Fibroblast of villous mesenchyme (primary cell): ENCODE results near the gene UQCR10. TPM values are rescaled to one million over a fixed set of nuclear protein-coding genes. Genes with fewer than 3 reads are reported as not detected.
"Not testable (repeated sequence)": the region's sequence is repeated elsewhere in the genome, so short reads cannot be mapped to it uniquely, and the experiment has no call there.

Source experiments
- DNase-seq: peaks from one replicate; pipeline ENCODE4 v3.0.0-alpha.2; 2010; ENCODE audit warnings: low read depth
- H3K4me3 ChIP-seq: 2 replicates; pipeline ENCODE4 v1.5.1; 2011; ENCODE audit warnings: low read depth, mild to moderate bottlenecking, low read length
- total RNA-seq: library from RNA; depleted of rRNA; stranded (reverse); fragments of >200 nt; gene quantifications from 2 replicates; pipeline ENCODE4 v1.2.3, GENCODE V29; 2012
- TF ChIP-seq, protein P1 (sequence below): IDR thresholded peaks from 2 replicates; pipeline ENCODE4 v1.5.1; 2012; ENCODE audit warnings: low read depth, mild to moderate bottlenecking, low read length; ENCODE audit not compliant: insufficient read depth

The UQCR10 gene
- total RNA-seq, 1 donor = 59.6 TPM

DNA sequence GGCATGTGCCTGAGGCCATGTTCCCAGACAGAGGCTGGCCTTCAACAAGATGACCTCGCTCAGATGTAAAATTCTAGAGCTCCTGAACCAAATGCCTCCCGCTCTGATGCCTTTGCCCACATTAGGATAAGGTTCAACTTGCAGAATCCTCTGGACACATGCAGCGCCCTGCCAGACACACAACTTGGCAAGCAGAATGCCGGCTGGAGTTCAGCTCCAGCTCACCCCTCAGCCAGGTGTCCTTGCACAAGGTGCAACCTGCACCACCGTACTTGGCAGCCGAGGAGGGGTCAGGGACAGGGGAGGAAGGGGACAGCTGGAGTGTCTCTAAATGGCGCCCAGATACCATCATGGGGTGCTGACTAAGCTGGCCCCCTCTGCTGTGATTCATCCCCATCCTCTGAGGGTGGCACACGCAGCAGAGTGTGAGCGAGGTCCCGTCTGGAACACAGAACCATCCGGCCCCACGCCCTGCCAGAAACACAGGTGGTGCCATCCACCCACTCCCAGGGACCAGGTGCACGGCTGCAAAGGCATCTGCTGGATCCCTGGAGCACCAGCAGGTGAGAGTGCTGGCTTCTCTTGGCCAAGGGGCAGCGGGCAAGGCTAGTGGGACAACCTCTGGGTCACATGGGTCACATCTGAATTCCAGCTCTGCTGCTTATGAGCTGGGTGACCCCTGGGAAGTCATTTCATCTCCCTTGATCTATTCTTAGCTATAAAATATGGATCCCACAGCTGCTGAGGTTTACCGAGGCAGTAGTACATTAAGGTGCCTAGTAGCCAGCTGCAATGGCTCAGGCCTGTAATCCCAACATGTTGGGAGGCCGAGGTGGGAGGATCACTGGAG lies 13.1 kb upstream of the UQCR10 start:
- TF ChIP-seq, protein P1, sequence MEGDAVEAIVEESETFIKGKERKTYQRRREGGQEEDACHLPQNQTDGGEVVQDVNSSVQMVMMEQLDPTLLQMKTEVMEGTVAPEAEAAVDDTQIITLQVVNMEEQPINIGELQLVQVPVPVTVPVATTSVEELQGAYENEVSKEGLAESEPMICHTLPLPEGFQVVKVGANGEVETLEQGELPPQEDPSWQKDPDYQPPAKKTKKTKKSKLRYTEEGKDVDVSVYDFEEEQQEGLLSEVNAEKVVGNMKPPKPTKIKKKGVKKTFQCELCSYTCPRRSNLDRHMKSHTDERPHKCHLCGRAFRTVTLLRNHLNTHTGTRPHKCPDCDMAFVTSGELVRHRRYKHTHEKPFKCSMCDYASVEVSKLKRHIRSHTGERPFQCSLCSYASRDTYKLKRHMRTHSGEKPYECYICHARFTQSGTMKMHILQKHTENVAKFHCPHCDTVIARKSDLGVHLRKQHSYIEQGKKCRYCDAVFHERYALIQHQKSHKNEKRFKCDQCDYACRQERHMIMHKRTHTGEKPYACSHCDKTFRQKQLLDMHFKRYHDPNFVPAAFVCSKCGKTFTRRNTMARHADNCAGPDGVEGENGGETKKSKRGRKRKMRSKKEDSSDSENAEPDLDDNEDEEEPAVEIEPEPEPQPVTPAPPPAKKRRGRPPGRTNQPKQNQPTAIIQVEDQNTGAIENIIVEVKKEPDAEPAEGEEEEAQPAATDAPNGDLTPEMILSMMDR = no peak
- H3K4me3 ChIP-seq = no peak overlapping the region
- DNase-seq = no peak

DNA sequence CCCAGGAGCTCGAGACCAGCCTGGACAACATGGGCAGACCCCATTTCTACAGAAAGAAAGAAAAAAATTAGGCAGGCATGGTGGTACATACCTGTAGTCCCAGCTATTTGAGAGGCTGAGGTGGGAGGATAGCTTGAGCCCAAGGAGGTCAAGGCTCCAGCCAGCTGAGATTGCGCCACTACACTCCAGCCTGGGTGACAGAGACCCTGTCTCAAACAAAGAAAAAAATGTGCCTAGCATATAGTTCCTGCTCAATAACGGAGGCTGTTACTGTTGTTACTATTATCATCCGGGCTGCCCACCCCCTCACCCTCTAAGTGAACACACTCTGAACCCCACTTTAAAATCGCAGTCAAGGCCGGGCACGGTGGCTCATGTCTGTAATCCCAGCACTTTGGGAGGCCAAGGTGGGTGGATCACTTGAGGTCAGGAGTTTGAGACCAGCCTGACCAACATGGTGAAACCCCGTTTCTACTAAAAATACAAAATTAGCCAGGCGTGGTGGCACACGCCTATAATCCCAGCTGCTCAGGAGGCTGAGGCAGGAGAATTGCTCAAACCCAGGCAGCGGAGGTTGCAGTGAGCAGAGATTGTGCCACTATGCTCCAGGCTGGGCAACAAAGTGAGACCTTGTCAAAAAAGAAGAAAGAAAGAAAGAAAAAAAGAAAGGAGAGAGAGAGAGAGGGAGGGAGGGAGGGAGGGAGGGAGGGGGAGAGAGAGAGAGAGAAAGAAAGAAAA lies 12.3 kb upstream of the UQCR10 start:
- DNase-seq = not testable (repeated sequence)

DNA sequence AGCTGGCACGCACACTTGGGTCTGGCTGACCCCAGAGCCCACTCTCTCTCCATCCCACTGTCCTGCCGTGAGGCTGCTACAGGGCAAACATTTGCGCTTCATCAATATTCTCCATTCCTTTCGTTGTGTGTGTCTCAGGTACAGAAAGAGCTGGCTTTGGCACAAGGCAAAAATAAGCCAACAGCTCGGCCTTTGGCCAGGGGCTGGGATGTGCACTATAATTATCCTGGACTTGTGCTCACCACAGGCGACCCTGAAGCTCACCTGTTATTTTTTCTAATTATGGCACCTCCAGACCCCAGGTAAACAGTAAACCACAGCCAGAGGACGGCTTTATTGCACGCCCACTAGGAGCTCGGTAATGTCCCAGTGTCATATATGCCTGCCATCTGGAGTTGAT lies 11.3 kb upstream of the UQCR10 start:
- DNase-seq = no peak
- TF ChIP-seq, protein P1 = no peak
- H3K4me3 ChIP-seq = no peak overlapping the region

More for the DNA sequence above, 12.3 kb upstream of the UQCR10 start:
- not testable (repeated sequence) for H3K4me3 ChIP-seq

DNA sequence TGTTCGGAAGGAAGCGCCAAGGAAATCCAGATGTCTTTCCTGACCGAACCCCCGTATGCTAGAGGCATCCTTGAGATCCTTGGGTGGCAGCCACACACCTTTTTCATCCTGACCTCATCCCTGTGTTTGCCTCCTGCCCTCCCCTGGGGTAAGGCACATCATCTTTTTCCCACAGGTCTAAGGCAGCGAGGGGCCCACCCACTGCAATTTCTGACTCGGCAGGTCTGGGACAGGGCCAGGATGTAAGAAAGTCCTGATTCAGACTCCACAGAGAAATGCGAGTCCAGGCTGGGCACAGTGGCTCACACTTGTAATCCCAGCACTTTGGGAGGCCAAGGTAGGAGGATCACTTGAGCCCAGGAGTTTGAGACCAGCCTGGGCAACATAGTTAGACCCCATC lies 10.8 kb upstream of the UQCR10 start:
- H3K4me3 ChIP-seq = no peak overlapping the region
- TF ChIP-seq, protein P1 = no peak
- DNase-seq = no peak

DNA sequence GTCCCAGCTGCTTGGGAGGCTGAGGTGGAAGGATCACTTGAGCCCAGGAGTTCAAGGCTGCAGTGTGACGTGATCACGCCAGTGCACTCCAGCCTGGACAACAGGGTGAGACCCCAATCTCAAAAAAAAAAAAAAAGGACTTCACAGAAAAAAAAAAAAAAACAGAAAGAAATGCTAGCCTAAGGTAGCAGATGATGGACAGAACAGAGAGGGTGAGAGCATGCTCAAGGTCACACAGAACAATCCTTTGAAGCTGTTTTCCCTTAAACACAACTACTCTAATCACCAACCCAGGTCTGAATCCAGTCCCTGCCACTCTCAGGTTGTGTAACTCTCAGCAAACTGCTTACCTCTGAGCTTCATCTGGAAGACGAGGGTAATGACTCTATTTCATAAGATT lies 10.1 kb upstream of the UQCR10 start:
- no peak overlapping the region for H3K4me3 ChIP-seq
- DNase-seq = no peak
- TF ChIP-seq, protein P1 = no peak

DNA sequence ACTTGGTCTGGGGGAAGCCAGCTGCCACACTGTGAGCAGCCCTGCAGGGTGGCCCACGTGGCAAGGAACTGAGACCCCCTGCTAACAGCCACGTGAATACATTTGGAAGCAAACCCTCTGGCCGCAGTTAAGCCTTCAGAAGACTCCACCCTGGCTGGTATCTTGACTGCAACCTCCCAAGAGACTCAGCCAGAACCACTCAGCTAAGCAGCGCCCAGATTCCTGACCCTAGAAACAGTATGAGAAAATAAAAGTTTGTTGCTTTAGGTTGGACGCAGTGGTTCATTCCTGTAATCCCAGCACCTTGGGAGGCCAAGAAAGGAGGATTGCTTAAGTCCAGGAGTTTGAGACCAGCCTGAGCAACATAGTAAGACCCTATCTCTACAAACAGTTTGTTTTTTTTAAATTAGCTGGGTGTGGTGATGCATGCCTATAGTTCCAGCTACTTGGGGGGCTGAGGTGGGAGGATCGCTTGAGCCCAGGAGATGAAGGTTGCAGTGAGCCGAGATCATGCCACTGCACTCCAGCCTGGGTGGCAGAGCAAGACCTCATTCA lies 9.0 kb upstream of the UQCR10 start:
- H3K4me3 ChIP-seq = no peak overlapping the region
- TF ChIP-seq, protein P1 = no peak
- DNase-seq = no peak

DNA sequence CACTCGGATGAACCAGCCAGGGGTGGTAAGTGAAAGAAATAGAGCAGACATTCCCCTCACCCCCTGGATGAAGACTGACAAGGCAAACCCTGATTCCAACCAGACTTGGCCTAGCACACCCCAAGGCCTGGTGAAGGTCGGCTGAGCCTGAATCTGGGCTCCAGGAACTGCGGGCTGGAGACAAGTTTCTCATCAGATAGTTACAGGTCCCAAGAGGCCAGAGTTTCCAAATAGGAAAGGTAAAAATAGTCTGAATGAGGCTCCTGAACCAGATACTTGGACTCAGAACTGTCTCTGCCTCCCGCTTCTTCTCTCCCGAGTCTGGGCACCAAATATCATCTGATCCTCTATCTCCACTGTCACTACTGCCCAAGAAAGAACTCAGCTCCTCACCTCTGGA lies 8.2 kb upstream of the UQCR10 start:
- TF ChIP-seq, protein P1 = no peak
- DNase-seq = no peak
- no peak overlapping the region for H3K4me3 ChIP-seq
